Measurements from ENCODE around the gene YBX1. TPM values are rescaled to one million over a fixed set of nuclear protein-coding genes. Genes with fewer than 3 reads are reported as not detected.
A peak's percentile ranks its signal among the peaks of the same experiment; 100 is the strongest.

The YBX1 gene
- total RNA-seq, 1 experiment from 2014 or later: 1,259 TPM

- ChIA-PET POLR2A (ENCODE audit: unreplicated experiment) (no interaction called here), CTCF (no interaction called here)
- Histone ChIP-seq H3K9ac (ENCODE audit: low read length) (no peak overlapping the region), H4K20me1 (ENCODE audit: low read length) (no peaks in the 10 kb centered on the region), H3K79me2 (ENCODE audit: low read length) (no peaks in the 10 kb centered on the region), H3K36me3 (ENCODE audit: low read depth, low read length) (peaks cover under 1% of the 10 kb centered on the region; the same call in 1 of the 2 replicates), H3K4me2 (ENCODE audit: low read length) (no peak overlapping the region), H3K27me3 (ENCODE audit: low read length) (no peaks in the 10 kb centered on the region), H3K4me1 (ENCODE audit: insufficient read depth, low read length) (no peaks in the 10 kb centered on the region), H3K4me3 (ENCODE audit: low read length) (no peak overlapping the region), H3F3A (ENCODE audit: low read length, unreplicated experiment) (no peaks in the 10 kb centered on the region), H2AFZ (ENCODE audit: low read length) (no peak overlapping the region), H3K9me2 (replicated peaks; ENCODE audit: low read length) (no peaks in the 10 kb centered on the region), H3K9me3 (ENCODE audit: low read length) (no peaks in the 10 kb centered on the region), H3K27ac (ENCODE audit: low read length) (no peak overlapping the region)
- intact Hi-C loops (cut with micrococcal nuclease): no loop called here
- ATAC-seq: no peak
- no TSS peak for BruUV-seq (replicated peaks)
- no peak for DNase-seq
- no peak for TF ChIP-seq EZH2 (IDR thresholded peaks at IDR 0.05; ENCODE audit: low read length, unreplicated experiment)
- TF ChIP-seq CTCF (conservative IDR thresholded peaks at IDR 0.05; ENCODE audit: low read depth, low read length): no peak
- TF ChIP-seq EZH2phosphoT487 (IDR thresholded peaks at IDR 0.05; ENCODE audit: borderline replicate concordance, low read length): no peak
These were observed 64.4 kb downstream of the YBX1 start for GRCh38 chr1:42746436-42747105.

- Histone ChIP-seq H3K27ac (ENCODE audit: low read length) (no peak overlapping the region), H3K4me1 (ENCODE audit: insufficient read depth, low read length) (no peaks in the 10 kb centered on the region), H2AFZ (ENCODE audit: low read length) (no peak overlapping the region), H4K20me1 (ENCODE audit: low read length) (no peaks in the 10 kb centered on the region), H3K9me3 (ENCODE audit: low read length) (no peaks in the 10 kb centered on the region), H3K9ac (ENCODE audit: low read length) (no peak overlapping the region), H3K9me2 (replicated peaks; ENCODE audit: low read length) (no peaks in the 10 kb centered on the region), H3K79me2 (ENCODE audit: low read length) (no peaks in the 10 kb centered on the region), H3K36me3 (ENCODE audit: low read depth, low read length) (peaks cover 6% of the 10 kb centered on the region), H3K4me3 (ENCODE audit: low read length) (no peak overlapping the region), H3K4me2 (ENCODE audit: low read length) (no peak overlapping the region), H3F3A (ENCODE audit: low read length, unreplicated experiment) (no peaks in the 10 kb centered on the region), H3K27me3 (ENCODE audit: low read length) (no peaks in the 10 kb centered on the region)
- ATAC-seq (peak; percentile 27; the same call in 1 of the 2 replicates), DNase-seq (peak; percentile 31)
- intact Hi-C loops (cut with micrococcal nuclease): no loop called here
- TF ChIP-seq CTCF (conservative IDR thresholded peaks at IDR 0.05; ENCODE audit: low read depth, low read length) (peak; percentile 76), EZH2 (IDR thresholded peaks at IDR 0.05; ENCODE audit: low read length, unreplicated experiment) (no peak)
- no TSS peak for BruUV-seq (replicated peaks)
- ChIA-PET POLR2A (ENCODE audit: unreplicated experiment) (no interaction called here), CTCF (no interaction called here)
These were observed 64.9 kb downstream of the YBX1 start for GRCh38 chr1:42747125-42747524.

- Histone ChIP-seq H3K4me2 (ENCODE audit: low read length) (no peak overlapping the region), H3K27me3 (ENCODE audit: low read length) (no peaks in the 10 kb centered on the region), H3K79me2 (ENCODE audit: low read length) (no peaks in the 10 kb centered on the region), H3K9me2 (replicated peaks; ENCODE audit: low read length) (no peaks in the 10 kb centered on the region), H3K9ac (ENCODE audit: low read length) (no peak overlapping the region), H2AFZ (ENCODE audit: low read length) (no peak overlapping the region), H3K9me3 (ENCODE audit: low read length) (no peaks in the 10 kb centered on the region), H3K4me1 (ENCODE audit: insufficient read depth, low read length) (no peaks in the 10 kb centered on the region), H3F3A (ENCODE audit: low read length, unreplicated experiment) (no peaks in the 10 kb centered on the region), H4K20me1 (ENCODE audit: low read length) (no peaks in the 10 kb centered on the region), H3K4me3 (ENCODE audit: low read length) (no peak overlapping the region), H3K27ac (ENCODE audit: low read length) (no peak overlapping the region), H3K36me3 (ENCODE audit: low read depth, low read length) (peaks cover 14% of the 10 kb centered on the region)
- ChIA-PET CTCF (no interaction called here), POLR2A (ENCODE audit: unreplicated experiment) (no interaction called here)
- no peak for ATAC-seq
- BruUV-seq (replicated peaks): no TSS peak
- no peak for DNase-seq
- intact Hi-C loops (cut with micrococcal nuclease): no loop called here
- TF ChIP-seq EZH2 (IDR thresholded peaks at IDR 0.05; ENCODE audit: low read length, unreplicated experiment) (no peak), CTCF (conservative IDR thresholded peaks at IDR 0.05; ENCODE audit: low read depth, low read length) (no peak), EZH2phosphoT487 (IDR thresholded peaks at IDR 0.05; ENCODE audit: borderline replicate concordance, low read length) (no peak)
These were observed 65.8 kb downstream of the YBX1 start for GRCh38 chr1:42748021-42748420.
